SK-N-MC (cell line): ENCODE measurements around the gene STARD4.

ENCODE experiments used
- EZH2 ChIP-seq: fragments of 200-600 bp; sonication (generic); IDR thresholded peaks from one replicate; pipeline ENCODE4 v1.6.1; 2017; ENCODE audit warnings: antibody characterized with exemption
- FOXP2 ChIP-seq: optimal IDR thresholded peaks from 2 replicates; pipeline ENCODE3; 2011; ENCODE audit warnings: mild to moderate bottlenecking, moderate library complexity; ENCODE audit not compliant: insufficient read depth; ENCODE audit errors: extremely low read length, control extremely low read depth
- POLR2AphosphoS5 ChIP-seq: IDR thresholded peaks from 2 replicates; pipeline ENCODE4 v1.6.1; 2012; ENCODE audit warnings: mild to moderate bottlenecking, low read depth, low read length, borderline replicate concordance

- TF ChIP-seq EZH2 (no peak), POLR2AphosphoS5 (no peak), FOXP2 (no peak)
Observed at GRCh38 chr5:111469903-111470302, 42.4 kb downstream of the STARD4 start.
